GM21526 (cell line): ENCODE measurements around the gene DIAPH2.

ENCODE experiments used
- ATAC-seq: cut with Tn5 transposase; IDR thresholded peaks from one replicate; pipeline ENCODE4 v1.9.1; 2021; ENCODE audit warnings: moderate library complexity; ENCODE audit not compliant: unreplicated experiment, low FRiP score

Gene DIAPH2

DNA sequence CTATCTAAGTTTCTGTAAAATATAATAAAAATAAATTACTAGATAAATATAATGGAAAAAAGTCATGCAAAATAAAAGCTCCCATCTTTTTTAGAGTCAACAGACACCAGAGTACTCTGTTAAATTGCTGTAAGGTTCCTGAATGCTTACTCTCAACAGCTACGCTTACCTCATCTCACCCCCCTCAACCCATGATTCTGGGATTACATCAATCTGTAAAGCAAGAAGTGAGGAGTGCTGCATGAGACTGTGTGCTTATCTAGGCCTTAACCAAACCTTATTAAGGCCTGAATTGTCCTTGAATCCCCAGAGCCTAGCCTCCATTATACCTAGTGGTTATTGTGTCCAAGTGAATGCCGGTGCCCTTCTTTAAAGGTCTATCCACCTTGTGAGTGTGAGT lies 934.9 kb downstream of the DIAPH2 start:
- ATAC-seq: no peak

- no peak for ATAC-seq
Observed at GRCh38 chrX:97622111-97622510, 937.5 kb downstream of the DIAPH2 start.

GRCh38 chrX:97628326-97628725 lies 943.7 kb downstream of the DIAPH2 start:
- ATAC-seq: no peak

DNA sequence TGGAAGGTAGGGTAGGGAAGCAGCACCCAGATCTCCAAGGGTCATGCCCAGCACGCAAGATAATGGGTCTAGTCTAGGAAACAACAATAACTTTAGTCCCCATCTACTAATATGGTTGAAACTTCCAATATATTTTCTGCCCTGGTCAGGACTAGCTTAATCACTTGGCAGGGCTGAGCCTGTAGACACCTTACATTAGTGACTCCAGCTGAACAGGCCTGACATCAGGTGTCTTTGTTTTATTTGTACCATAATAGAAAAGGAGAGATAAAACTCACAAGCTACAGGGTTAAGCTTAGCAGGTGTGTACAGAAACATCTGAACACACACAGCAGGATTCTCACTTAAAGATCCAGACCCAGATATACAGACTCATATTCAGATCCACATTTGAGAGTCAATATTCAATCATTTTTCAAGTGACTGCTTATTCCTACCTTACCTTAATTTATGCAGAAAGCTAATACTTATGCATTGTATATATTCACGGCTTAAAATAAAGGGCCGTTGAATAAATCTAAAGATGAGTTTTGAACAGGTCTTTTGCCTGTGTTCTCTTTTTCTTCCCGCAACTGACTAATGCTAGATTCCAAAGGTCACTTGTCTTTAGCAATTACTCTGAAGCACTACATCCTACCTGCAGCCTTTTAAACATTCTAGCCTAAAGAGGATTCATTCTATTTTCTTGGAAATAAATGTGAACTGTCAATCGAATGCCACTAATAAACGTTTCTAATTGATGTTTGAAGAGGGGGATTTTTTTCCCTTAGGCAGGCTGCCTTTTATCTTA lies 944.4 kb downstream of the DIAPH2 start:
- no peak for ATAC-seq

DNA sequence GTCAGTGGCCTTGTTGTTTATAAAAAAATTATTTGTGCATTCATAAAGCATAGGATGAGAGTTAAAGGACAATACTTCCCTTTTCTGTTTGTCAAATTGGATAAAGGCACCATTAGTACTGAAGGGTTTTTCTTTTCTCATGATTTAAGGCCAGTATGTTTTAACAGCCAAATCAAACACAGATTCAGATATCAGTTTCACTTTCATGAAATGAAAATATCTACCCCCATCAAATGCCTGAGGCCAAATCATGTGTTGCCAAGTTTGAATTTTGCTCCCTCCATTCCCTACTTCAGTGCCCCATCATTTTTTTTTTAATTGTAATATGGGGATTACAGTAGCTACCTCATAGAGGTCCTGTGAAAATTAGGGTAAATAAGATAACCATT lies 944.9 kb downstream of the DIAPH2 start:
- no peak for ATAC-seq

- ATAC-seq: no peak
Observed at GRCh38 chrX:97633798-97634197, 949.2 kb downstream of the DIAPH2 start.

GRCh38 chrX:97636473-97637140 lies 952.0 kb downstream of the DIAPH2 start:
- no peak for ATAC-seq

DNA sequence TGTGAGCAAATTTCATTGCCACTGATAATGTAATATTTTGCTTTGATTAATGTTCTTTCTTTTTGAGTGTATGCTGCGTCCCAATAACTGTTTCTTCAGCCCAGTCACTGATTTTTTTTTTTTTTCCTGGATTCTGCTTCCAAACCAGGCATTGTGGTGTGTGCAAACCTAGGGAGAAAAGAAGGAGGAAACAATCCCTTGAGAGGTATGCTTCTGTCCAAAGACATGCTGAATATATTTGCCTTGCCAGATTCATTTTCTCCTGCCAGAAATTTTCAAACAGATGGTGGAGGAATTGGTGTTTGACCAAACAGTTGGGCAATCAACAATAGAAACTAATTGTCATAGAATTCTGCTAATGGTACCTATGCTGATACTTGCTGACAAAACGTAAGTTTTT lies 952.6 kb downstream of the DIAPH2 start:
- ATAC-seq: no peak

- no peak for ATAC-seq
Observed at GRCh38 chrX:97638621-97639020, 954.0 kb downstream of the DIAPH2 start.

- no peak for ATAC-seq
Observed at GRCh38 chrX:97639526-97639925, 954.9 kb downstream of the DIAPH2 start.
